IMR-90 (cell line): ENCODE data around the gene SPTY2D1.

Experiments used
- BHLHE40 ChIP-seq: fragments of 150-350 bp; IDR thresholded peaks from 2 replicates; pipeline ENCODE4 v1.6.1; 2016; ENCODE audit warnings: mild to moderate bottlenecking, low read depth, low read length
- CEBPB ChIP-seq: IDR thresholded peaks from 2 replicates; pipeline ENCODE4 v1.6.1; 2012; ENCODE audit warnings: low read depth, low read length, improper control_type of control experiment
- CHD1 ChIP-seq: IDR thresholded peaks from 2 replicates; pipeline ENCODE4 v1.6.1; 2012; ENCODE audit warnings: low read depth, low read length, improper control_type of control experiment
- CTCF ChIP-seq: conservative IDR thresholded peaks from 2 replicates; pipeline ENCODE4 v1.5.1; 2012; ENCODE audit warnings: mild to moderate bottlenecking, low read depth, low read length, improper control_type of control experiment
- ELK1 ChIP-seq: fragments of 150-350 bp; IDR thresholded peaks from 2 replicates; pipeline ENCODE4 v1.6.1; 2016; ENCODE audit warnings: low read depth, mild to moderate bottlenecking, low read length, moderate library complexity, borderline replicate concordance
- FOS ChIP-seq: fragments of 150-350 bp; IDR thresholded peaks from 2 replicates; pipeline ENCODE4 v1.6.1; 2016; ENCODE audit warnings: low read depth, low read length
- MAZ ChIP-seq: IDR thresholded peaks from 2 replicates; pipeline ENCODE4 v1.6.1; 2012; ENCODE audit warnings: low read depth, mild to moderate bottlenecking, low read length, improper control_type of control experiment, moderate library complexity, borderline replicate concordance
- MXI1 ChIP-seq: IDR thresholded peaks from 2 replicates; pipeline ENCODE4 v1.6.1; 2012; ENCODE audit warnings: low read depth, mild to moderate bottlenecking, low read length, moderate library complexity, borderline replicate concordance
- POLR2A ChIP-seq: IDR thresholded peaks from 2 replicates; pipeline ENCODE4 v1.6.1; 2012; ENCODE audit warnings: mild to moderate bottlenecking, low read depth, low read length
- RAD21 ChIP-seq: IDR thresholded peaks from 2 replicates; pipeline ENCODE4 v1.6.1; 2012; ENCODE audit warnings: low read length, improper control_type of control experiment
- RCOR1 ChIP-seq: IDR thresholded peaks from 2 replicates; pipeline ENCODE4 v1.6.1; 2012; ENCODE audit warnings: mild to moderate bottlenecking, low read length, improper control_type of control experiment; ENCODE audit not compliant: insufficient replicate concordance
- RFX5 ChIP-seq: IDR thresholded peaks from 2 replicates; pipeline ENCODE4 v1.8.0; 2012; ENCODE audit warnings: low read depth, mild to moderate bottlenecking, low read length, moderate library complexity
- SMC3 ChIP-seq: fragments of 150-350 bp; IDR thresholded peaks from 2 replicates; pipeline ENCODE4 v1.6.1; 2016; ENCODE audit warnings: low read depth, mild to moderate bottlenecking, antibody characterized with exemption, low read length, moderate library complexity
- USF2 ChIP-seq: fragments of 150-350 bp; IDR thresholded peaks from 2 replicates; pipeline ENCODE4 v1.6.1; 2017; ENCODE audit warnings: mild to moderate bottlenecking, antibody characterized with exemption, low read length, low read depth

GRCh38 chr11:18590571-18590970 lies 43.6 kb downstream of the SPTY2D1 start:
- no peak for TF ChIP-seq CHD1
- no peak for TF ChIP-seq POLR2A
- no peak for TF ChIP-seq CTCF
- TF ChIP-seq MAZ, result no peak
- TF ChIP-seq FOS, result no peak
- TF ChIP-seq MXI1, result no peak
- no peak for TF ChIP-seq CEBPB
- no peak for TF ChIP-seq RAD21
- no peak for TF ChIP-seq RFX5
- no peak for TF ChIP-seq SMC3
- TF ChIP-seq BHLHE40, result no peak
- no peak for TF ChIP-seq USF2
- TF ChIP-seq RCOR1, result no peak
- no peak for TF ChIP-seq ELK1
